Thyroid gland (tissue), 4 donors: ENCODE results near the gene BPIFA1.

ENCODE experiments used
- CTCF ChIP-seq, 6 experiments: fragments of 200-600 bp in 3 of 6; fragments of 450-650 bp in 3 of 6; sonication (generic) in 3 of 6; IDR thresholded peaks; one replicate each; pipeline ENCODE4 v1.5.1; 2016 to 2019; ENCODE audit warnings: antibody characterized with exemption in 6 of 6, mild to moderate bottlenecking in 2 of 6, inconsistent platforms in 1 of 6, moderate library complexity in 1 of 6
- POLR2A ChIP-seq, 2 donors: fragments of 450-650 bp; IDR thresholded peaks; one replicate each; pipeline ENCODE4 v1.6.1; 2017; ENCODE audit warnings: antibody characterized with exemption in 2 of 2, mild to moderate bottlenecking in 2 of 2, moderate library complexity in 1 of 2

DNA sequence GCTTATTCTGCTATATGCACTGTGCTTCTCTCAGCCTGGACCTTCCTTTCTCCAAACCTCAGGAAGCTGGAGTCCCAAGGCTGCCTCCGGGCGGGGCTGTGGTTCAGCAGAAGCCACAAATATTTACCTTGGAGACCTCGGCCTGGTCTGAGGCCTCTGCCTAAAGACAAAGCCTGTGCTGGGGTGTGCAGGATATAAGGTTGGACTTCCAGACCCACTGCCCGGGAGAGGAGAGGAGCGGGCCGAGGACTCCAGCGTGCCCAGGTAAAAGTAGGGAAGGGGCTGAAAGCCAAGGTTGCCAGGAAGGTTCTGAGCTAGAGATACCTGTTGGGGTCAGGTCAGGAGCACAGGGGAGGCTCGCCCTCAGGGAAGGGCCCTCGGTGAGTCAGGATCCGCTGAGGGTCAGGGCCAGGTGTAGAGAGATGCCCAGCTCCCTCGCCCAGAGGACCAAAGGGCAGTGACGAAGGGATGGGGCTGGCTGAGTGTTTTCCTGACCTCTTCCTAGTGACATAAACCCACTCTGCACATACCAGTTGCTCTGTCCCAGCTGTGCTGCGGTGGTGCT, 47.3 kb downstream of the BPIFA1 start, which contains the start of gene BPIFB1:
- no peak for TF ChIP-seq CTCF (IDR thresholded peaks at IDR 0.05)
- no peak for TF ChIP-seq POLR2A (IDR thresholded peaks at IDR 0.05)
